ENCODE data around the gene FAM234A.

Gene FAM234A

GRCh38 chr16:293043-293775 lies 58.6 kb downstream of the FAM234A start:
- Histone ChIP-seq H3K27ac (ENCODE audit: low read depth, low read length) (no peak overlapping the region), H3K36me3 (ENCODE audit: control insufficient read depth in 1 of 2, insufficient read depth in 2 of 2, low read length in 2 of 2) (peaks cover 13 to 65% of the 10 kb centered on the region in 2 donors)

GRCh38 chr16:296276-296675 lies 61.7 kb downstream of the FAM234A start:
- no peak overlapping the region for H3K4me3 ChIP-seq (ENCODE audit: low read depth in 1 of 2, low read length in 2 of 2)
- no peak overlapping the region for H3K27ac ChIP-seq (ENCODE audit: low read depth, low read length)
- peaks cover 12 to 44% of the 10 kb centered on the region in 2 donors for H3K36me3 ChIP-seq (ENCODE audit: control insufficient read depth in 1 of 2, insufficient read depth in 2 of 2, low read length in 2 of 2)
- H3K4me1 ChIP-seq (ENCODE audit: control insufficient read depth in 1 of 2, insufficient read depth in 2 of 2, low read length in 2 of 2) = no peaks in the 10 kb centered on the region
- H3K9me3 ChIP-seq (ENCODE audit: control insufficient read depth in 1 of 2, low read length in 2 of 2) = no peaks in the 10 kb centered on the region
- no peak overlapping the region for H3K9ac ChIP-seq (ENCODE audit: low read depth in 1 of 2, low read length in 2 of 2)
- H3K27me3 ChIP-seq (ENCODE audit: control insufficient read depth in 1 of 2, insufficient read depth in 2 of 2, low read length in 2 of 2) = no peaks in the 10 kb centered on the region

More at GRCh38 chr16:293043-293775, 58.6 kb downstream of the FAM234A start:
- Histone ChIP-seq H3K4me3 (ENCODE audit: low read depth in 1 of 2, low read length in 2 of 2) (no peak overlapping the region), H3K9me3 (ENCODE audit: control insufficient read depth in 1 of 2, low read length in 2 of 2) (no peaks in the 10 kb centered on the region), H3K27me3 (ENCODE audit: control insufficient read depth in 1 of 2, insufficient read depth in 2 of 2, low read length in 2 of 2) (no peaks in the 10 kb centered on the region), H3K9ac (ENCODE audit: low read depth in 1 of 2, low read length in 2 of 2) (no peak overlapping the region), H3K4me1 (ENCODE audit: control insufficient read depth in 1 of 2, insufficient read depth in 2 of 2, low read length in 2 of 2) (no peaks in the 10 kb centered on the region)

GRCh38 chr16:296806-297510 lies 62.3 kb downstream of the FAM234A start:
- Histone ChIP-seq H3K9me3 (ENCODE audit: control insufficient read depth in 1 of 2, low read length in 2 of 2) (no peaks in the 10 kb centered on the region), H3K27me3 (ENCODE audit: control insufficient read depth in 1 of 2, insufficient read depth in 2 of 2, low read length in 2 of 2) (no peaks in the 10 kb centered on the region), H3K27ac (ENCODE audit: low read depth, low read length) (no peak overlapping the region), H3K36me3 (ENCODE audit: control insufficient read depth in 1 of 2, insufficient read depth in 2 of 2, low read length in 2 of 2) (peaks cover 8 to 38% of the 10 kb centered on the region in 2 donors), H3K4me1 (ENCODE audit: control insufficient read depth in 1 of 2, insufficient read depth in 2 of 2, low read length in 2 of 2) (no peaks in the 10 kb centered on the region), H3K4me3 (ENCODE audit: low read depth in 1 of 2, low read length in 2 of 2) (no peak overlapping the region), H3K9ac (ENCODE audit: low read depth in 1 of 2, low read length in 2 of 2) (no peak overlapping the region)

- H3K27ac ChIP-seq (ENCODE audit: low read depth, low read length) = no peak overlapping the region
Observed at GRCh38 chr16:297832-298231, 63.2 kb downstream of the FAM234A start.

GRCh38 chr16:301235-301634 lies 66.6 kb downstream of the FAM234A start:
- H3K4me1 ChIP-seq (ENCODE audit: control insufficient read depth in 1 of 2, insufficient read depth in 2 of 2, low read length in 2 of 2) = no peaks in the 10 kb centered on the region
- peaks cover 10 to 39% of the 10 kb centered on the region in 2 donors for H3K36me3 ChIP-seq (ENCODE audit: control insufficient read depth in 1 of 2, insufficient read depth in 2 of 2, low read length in 2 of 2)
- no peak overlapping the region for H3K9ac ChIP-seq (ENCODE audit: low read depth in 1 of 2, low read length in 2 of 2)
- H3K27ac ChIP-seq (ENCODE audit: low read depth, low read length) = no peak overlapping the region
- no peaks in the 10 kb centered on the region for H3K9me3 ChIP-seq (ENCODE audit: control insufficient read depth in 1 of 2, low read length in 2 of 2)
- H3K27me3 ChIP-seq (ENCODE audit: control insufficient read depth in 1 of 2, insufficient read depth in 2 of 2, low read length in 2 of 2) = no peaks in the 10 kb centered on the region
- H3K4me3 ChIP-seq (ENCODE audit: low read depth in 1 of 2, low read length in 2 of 2) = no peak overlapping the region

More at GRCh38 chr16:297832-298231, 63.2 kb downstream of the FAM234A start:
- Histone ChIP-seq H3K4me1 (ENCODE audit: control insufficient read depth in 1 of 2, insufficient read depth in 2 of 2, low read length in 2 of 2) (no peaks in the 10 kb centered on the region), H3K9me3 (ENCODE audit: control insufficient read depth in 1 of 2, low read length in 2 of 2) (no peaks in the 10 kb centered on the region), H3K27me3 (ENCODE audit: control insufficient read depth in 1 of 2, insufficient read depth in 2 of 2, low read length in 2 of 2) (no peaks in the 10 kb centered on the region), H3K9ac (ENCODE audit: low read depth in 1 of 2, low read length in 2 of 2) (no peak overlapping the region), H3K4me3 (ENCODE audit: low read depth in 1 of 2, low read length in 2 of 2) (no peak overlapping the region), H3K36me3 (ENCODE audit: control insufficient read depth in 1 of 2, insufficient read depth in 2 of 2, low read length in 2 of 2) (peaks cover 8 to 36% of the 10 kb centered on the region in 2 donors)

GRCh38 chr16:301950-302349 lies 67.3 kb downstream of the FAM234A start:
- H3K27me3 ChIP-seq (ENCODE audit: control insufficient read depth in 1 of 2, insufficient read depth in 2 of 2, low read length in 2 of 2) = no peaks in the 10 kb centered on the region
- H3K4me3 ChIP-seq (ENCODE audit: low read depth in 1 of 2, low read length in 2 of 2) = no peak overlapping the region
- no peaks in the 10 kb centered on the region for H3K4me1 ChIP-seq (ENCODE audit: control insufficient read depth in 1 of 2, insufficient read depth in 2 of 2, low read length in 2 of 2)
- H3K36me3 ChIP-seq (ENCODE audit: control insufficient read depth in 1 of 2, insufficient read depth in 2 of 2, low read length in 2 of 2) = peaks cover 10 to 40% of the 10 kb centered on the region in 2 donors
- H3K9ac ChIP-seq (ENCODE audit: low read depth in 1 of 2, low read length in 2 of 2) = no peak overlapping the region
- H3K27ac ChIP-seq (ENCODE audit: low read depth, low read length) = no peak overlapping the region
- H3K9me3 ChIP-seq (ENCODE audit: control insufficient read depth in 1 of 2, low read length in 2 of 2) = no peaks in the 10 kb centered on the region

- H3K4me1 ChIP-seq (ENCODE audit: control insufficient read depth in 1 of 2, insufficient read depth in 2 of 2, low read length in 2 of 2) = no peaks in the 10 kb centered on the region
- peaks cover 14 to 49% of the 10 kb centered on the region in 2 donors for H3K36me3 ChIP-seq (ENCODE audit: control insufficient read depth in 1 of 2, insufficient read depth in 2 of 2, low read length in 2 of 2)
Observed at GRCh38 chr16:303760-304505, 69.3 kb downstream of the FAM234A start.

GRCh38 chr16:305916-306626 lies 71.5 kb downstream of the FAM234A start:
- Histone ChIP-seq H3K4me1 (ENCODE audit: control insufficient read depth in 1 of 2, insufficient read depth in 2 of 2, low read length in 2 of 2) (no peaks in the 10 kb centered on the region), H3K9me3 (ENCODE audit: control insufficient read depth in 1 of 2, low read length in 2 of 2) (no peaks in the 10 kb centered on the region), H3K27ac (ENCODE audit: low read depth, low read length) (no peak overlapping the region), H3K4me3 (ENCODE audit: low read depth in 1 of 2, low read length in 2 of 2) (no peak overlapping the region), H3K27me3 (ENCODE audit: control insufficient read depth in 1 of 2, insufficient read depth in 2 of 2, low read length in 2 of 2) (no peaks in the 10 kb centered on the region), H3K9ac (ENCODE audit: low read depth in 1 of 2, low read length in 2 of 2) (no peak overlapping the region), H3K36me3 (ENCODE audit: control insufficient read depth in 1 of 2, insufficient read depth in 2 of 2, low read length in 2 of 2) (peaks cover 23 to 57% of the 10 kb centered on the region in 2 donors)

More at GRCh38 chr16:303760-304505, 69.3 kb downstream of the FAM234A start:
- no peak overlapping the region for H3K4me3 ChIP-seq (ENCODE audit: low read depth in 1 of 2, low read length in 2 of 2)
- no peaks in the 10 kb centered on the region for H3K27me3 ChIP-seq (ENCODE audit: control insufficient read depth in 1 of 2, insufficient read depth in 2 of 2, low read length in 2 of 2)
- no peak overlapping the region for H3K27ac ChIP-seq (ENCODE audit: low read depth, low read length)
- H3K9me3 ChIP-seq (ENCODE audit: control insufficient read depth in 1 of 2, low read length in 2 of 2) = no peaks in the 10 kb centered on the region
- no peak overlapping the region for H3K9ac ChIP-seq (ENCODE audit: low read depth in 1 of 2, low read length in 2 of 2)

- Histone ChIP-seq H3K9ac (ENCODE audit: low read depth in 1 of 2, low read length in 2 of 2) (no peak overlapping the region), H3K9me3 (ENCODE audit: control insufficient read depth in 1 of 2, low read length in 2 of 2) (no peaks in the 10 kb centered on the region), H3K4me1 (ENCODE audit: control insufficient read depth in 1 of 2, insufficient read depth in 2 of 2, low read length in 2 of 2) (no peaks in the 10 kb centered on the region), H3K4me3 (ENCODE audit: low read depth in 1 of 2, low read length in 2 of 2) (no peak overlapping the region), H3K27me3 (ENCODE audit: control insufficient read depth in 1 of 2, insufficient read depth in 2 of 2, low read length in 2 of 2) (no peaks in the 10 kb centered on the region), H3K27ac (ENCODE audit: low read depth, low read length) (no peak overlapping the region), H3K36me3 (ENCODE audit: control insufficient read depth in 1 of 2, insufficient read depth in 2 of 2, low read length in 2 of 2) (peaks cover 23 to 61% of the 10 kb centered on the region in 2 donors)
Observed at GRCh38 chr16:306911-307370, 72.3 kb downstream of the FAM234A start.
